ENCODE results near the gene TTLL10. TPM values are rescaled to one million over a fixed set of nuclear protein-coding genes. Genes with fewer than 3 reads are reported as not detected.
A peak's percentile ranks its signal among the peaks of the same experiment; 100 is the strongest.

TTLL10 gene
- total RNA-seq, 3 donors from 2014 or later, result 0.32 to 4.4 (median 1.8) TPM

DNA sequence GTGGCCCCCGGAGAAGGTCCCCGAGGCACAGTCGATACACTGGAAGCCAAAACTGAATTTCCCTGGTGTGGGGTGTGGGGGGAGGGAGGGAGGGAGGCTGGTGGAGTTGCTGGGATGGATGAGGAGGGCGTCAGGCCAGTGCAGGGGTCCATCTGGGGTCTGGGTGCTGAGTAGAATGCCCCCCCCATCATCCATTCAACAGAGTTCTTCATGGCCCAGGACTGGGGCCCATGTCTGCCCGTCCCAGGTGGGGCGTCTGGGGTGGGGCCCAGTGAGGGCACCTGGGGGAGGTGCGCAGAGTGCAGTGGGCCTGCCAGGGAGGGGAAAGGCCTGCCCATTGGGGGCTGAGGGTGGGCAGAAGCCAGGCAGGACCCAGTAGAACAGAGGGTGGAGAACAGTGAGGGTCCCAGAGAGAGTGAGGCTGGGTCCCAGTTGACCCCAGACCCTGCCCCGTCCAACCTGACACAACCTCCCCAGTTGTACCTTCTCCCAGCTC lies 30.8 kb downstream of the TTLL10 start:
- H3K36me3 ChIP-seq (ENCODE audit: low read depth), result no peaks in the 10 kb centered on the region
- H3K9me3 ChIP-seq, result no peaks in the 10 kb centered on the region
- DNase-seq, result peak in 1 of 3 donors; percentile 23
- ATAC-seq, result no peak
- peaks cover 17% of the 10 kb centered on the region for H3K4me1 ChIP-seq (ENCODE audit: low read depth)
- TF ChIP-seq, protein P1, sequence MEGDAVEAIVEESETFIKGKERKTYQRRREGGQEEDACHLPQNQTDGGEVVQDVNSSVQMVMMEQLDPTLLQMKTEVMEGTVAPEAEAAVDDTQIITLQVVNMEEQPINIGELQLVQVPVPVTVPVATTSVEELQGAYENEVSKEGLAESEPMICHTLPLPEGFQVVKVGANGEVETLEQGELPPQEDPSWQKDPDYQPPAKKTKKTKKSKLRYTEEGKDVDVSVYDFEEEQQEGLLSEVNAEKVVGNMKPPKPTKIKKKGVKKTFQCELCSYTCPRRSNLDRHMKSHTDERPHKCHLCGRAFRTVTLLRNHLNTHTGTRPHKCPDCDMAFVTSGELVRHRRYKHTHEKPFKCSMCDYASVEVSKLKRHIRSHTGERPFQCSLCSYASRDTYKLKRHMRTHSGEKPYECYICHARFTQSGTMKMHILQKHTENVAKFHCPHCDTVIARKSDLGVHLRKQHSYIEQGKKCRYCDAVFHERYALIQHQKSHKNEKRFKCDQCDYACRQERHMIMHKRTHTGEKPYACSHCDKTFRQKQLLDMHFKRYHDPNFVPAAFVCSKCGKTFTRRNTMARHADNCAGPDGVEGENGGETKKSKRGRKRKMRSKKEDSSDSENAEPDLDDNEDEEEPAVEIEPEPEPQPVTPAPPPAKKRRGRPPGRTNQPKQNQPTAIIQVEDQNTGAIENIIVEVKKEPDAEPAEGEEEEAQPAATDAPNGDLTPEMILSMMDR (IDR thresholded peaks at IDR 0.05), result no peak
- intact Hi-C loops (cut with DNase I, micrococcal nuclease), result no loop called here
- H3K4me3 ChIP-seq, result no peak overlapping the region

DNA sequence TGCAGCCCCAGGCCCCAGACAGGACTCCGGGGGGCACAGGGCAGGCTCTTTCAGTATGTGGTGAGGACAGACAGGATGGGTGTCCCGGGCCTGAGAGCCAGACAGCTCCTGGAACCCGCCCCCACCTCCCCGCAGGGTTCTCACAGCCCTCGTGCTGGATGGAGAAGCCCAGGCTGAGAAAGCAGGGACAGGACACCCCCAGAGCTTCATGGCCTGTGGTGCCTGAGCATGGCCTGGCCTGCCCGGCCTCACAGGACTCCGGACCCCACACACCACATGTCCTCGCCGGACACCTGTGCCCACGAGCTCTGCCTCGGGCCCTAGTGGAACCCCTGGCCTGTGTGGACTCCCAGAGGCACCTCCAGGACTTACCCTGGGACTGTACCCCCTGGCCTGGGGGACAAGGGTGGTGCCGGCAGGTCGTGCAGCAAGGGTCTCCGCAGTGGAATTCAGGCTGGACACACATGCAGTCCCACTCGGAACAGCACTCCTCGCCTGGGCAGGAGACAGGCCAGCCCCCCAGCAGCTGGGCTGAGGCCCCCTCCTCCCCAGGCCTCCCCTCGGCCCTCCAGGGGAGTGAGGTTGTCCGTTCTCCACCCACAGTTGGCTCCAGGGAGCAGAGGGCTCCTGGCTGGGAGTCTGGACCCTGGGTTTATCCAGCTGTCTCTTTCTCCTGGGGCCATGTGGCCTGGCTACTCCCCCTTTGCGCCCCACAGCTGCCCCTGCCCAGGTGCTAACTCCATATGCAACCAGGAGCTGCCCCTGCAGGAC lies 31.5 kb downstream of the TTLL10 start:
- peaks cover 17% of the 10 kb centered on the region for H3K4me1 ChIP-seq (ENCODE audit: low read depth)
- no peaks in the 10 kb centered on the region for H3K9me3 ChIP-seq
- TF ChIP-seq, protein P1 (IDR thresholded peaks at IDR 0.05), result no peak

DNA sequence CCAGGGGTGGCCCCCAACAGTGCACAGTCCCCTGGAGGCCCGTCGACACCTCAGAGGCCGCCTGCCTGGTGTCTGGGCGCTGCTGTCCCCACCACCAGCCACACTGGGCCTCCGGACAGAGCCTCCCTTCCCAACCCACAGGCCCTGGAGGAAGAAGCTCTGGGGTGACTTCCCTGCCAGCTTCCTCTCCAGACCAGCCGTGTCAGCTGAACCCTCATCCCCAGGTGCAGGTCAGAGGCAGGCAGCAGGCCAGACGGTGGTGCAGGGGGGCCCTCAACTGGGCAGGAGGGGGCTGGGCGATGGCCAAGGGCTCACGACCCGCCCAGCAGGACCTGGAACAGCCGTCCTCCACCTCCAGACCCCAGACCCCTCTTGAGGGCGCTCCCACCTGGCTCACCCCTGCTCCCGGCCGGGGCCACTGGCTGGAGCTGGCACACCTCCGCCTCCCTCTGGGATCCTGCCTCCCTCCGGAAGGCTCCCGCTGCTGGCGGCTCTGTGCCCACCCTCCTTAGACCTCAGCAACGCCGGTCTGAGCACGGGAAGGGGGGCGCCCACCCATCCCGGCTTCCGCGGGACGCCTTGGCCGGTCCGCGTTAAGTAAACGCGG lies 32.2 kb downstream of the TTLL10 start:
- H3K36me3 ChIP-seq (ENCODE audit: low read depth), result no peaks in the 10 kb centered on the region
- peaks cover 16% of the 10 kb centered on the region for H3K4me1 ChIP-seq (ENCODE audit: low read depth)
- TF ChIP-seq, protein P1 (IDR thresholded peaks at IDR 0.05), result no peak
- intact Hi-C loops (cut with DNase I, micrococcal nuclease), result no loop called here
- H3K9me3 ChIP-seq, result no peaks in the 10 kb centered on the region
- ATAC-seq, result no peak
- H3K4me3 ChIP-seq, result no peak overlapping the region
- DNase-seq, result peak in 2 of 3 donors; percentile 37 to 53

More for the DNA sequence above, 31.5 kb downstream of the TTLL10 start:
- H3K36me3 ChIP-seq (ENCODE audit: low read depth), result no peaks in the 10 kb centered on the region
- ATAC-seq (no peak), DNase-seq (peak in 2 of 3 donors; percentile 23 to 48)
- H3K4me3 ChIP-seq, result no peak overlapping the region
- intact Hi-C loops (cut with DNase I, micrococcal nuclease), result no loop called here

DNA sequence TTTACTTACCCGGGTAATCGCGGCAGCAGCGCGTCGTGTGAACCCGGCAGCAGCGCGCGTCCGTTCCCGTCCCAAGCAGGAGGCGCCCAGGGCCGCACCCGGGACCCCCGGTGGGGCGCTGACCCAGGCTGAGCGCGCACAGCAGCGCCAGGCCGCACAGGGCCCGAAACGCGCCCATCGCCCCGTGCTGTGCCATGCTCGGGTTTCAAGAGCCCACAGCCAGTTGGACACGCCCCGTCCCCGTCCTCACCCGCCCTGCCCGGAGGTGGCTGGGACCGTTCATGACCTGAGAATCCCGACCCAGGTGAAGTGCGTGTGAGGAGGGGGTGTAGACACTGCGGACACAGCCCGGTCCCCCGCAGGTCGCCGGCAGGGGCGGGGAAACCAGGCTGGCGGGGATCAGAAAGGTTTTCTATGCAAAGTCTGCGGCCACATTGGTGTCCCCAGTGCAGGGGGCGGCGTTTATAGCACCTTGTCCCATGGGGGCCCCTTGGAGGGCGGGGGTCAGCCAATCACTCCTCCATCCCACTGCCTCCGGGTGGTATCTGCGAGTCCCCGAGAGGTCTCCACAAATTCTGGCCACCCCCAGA lies 32.8 kb downstream of the TTLL10 start, which contains the start of gene TNFRSF18:
TNFRSF18 (minus strand) TSS at position 217 of the 590 bp plus-strand sequence; CDS start at position 196, 21 bp downstream.
- TF ChIP-seq, protein P1 (IDR thresholded peaks at IDR 0.05), result no peak
- Histone ChIP-seq H3K4me1 (ENCODE audit: low read depth) (peaks cover 14% of the 10 kb centered on the region), H3K36me3 (ENCODE audit: low read depth) (no peaks in the 10 kb centered on the region), H3K9me3 (no peaks in the 10 kb centered on the region), H3K4me3 (no peak within 1 kb of the TSS)
- ATAC-seq, result peak; percentile 44
- DNase-seq, result peak; percentile 54 to 69 (median 66)
- intact Hi-C loops (cut with DNase I, micrococcal nuclease), result no loop called here

DNA sequence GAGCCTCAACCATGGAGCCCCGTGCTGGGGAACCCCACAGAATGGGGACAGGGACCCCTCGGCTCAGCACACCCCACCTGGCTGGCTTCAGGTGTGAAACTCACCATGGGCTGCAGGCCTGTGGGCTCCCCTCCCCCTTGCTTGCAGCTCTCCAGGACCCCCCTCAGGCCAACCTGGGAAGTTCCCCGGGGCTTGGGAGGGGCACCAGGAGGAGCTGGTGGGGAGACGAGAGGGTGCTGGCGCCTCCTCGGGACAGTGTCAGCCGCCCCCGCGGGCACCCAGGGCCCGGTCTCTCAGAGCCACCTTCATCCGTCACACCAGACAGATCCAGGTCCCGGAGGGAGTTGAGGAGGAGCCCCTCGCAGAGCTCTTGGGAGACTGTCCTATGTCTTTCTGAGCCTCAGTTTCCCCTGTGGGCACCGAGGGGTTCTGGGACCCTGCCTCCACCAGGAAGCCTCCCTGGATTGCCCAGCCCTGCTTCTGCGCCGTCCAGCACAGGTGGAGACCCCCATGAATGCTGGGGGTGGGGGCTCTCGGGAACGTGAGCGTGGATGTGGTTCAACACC lies 33.4 kb downstream of the TTLL10 start:
- no peak for ATAC-seq
- intact Hi-C loops (cut with DNase I, micrococcal nuclease), result no loop called here
- Histone ChIP-seq H3K4me3 (no peak overlapping the region), H3K4me1 (ENCODE audit: low read depth) (peaks cover 14% of the 10 kb centered on the region), H3K36me3 (ENCODE audit: low read depth) (no peaks in the 10 kb centered on the region), H3K9me3 (no peaks in the 10 kb centered on the region)
- peak in 2 of 3 donors; percentile 36 to 58 for DNase-seq
- TF ChIP-seq, protein P1 (IDR thresholded peaks at IDR 0.05), result no peak

Measured in mucosa of descending colon (tissue), 3 donors.